ENCODE measurements around the gene OR2J1. TPM values are rescaled to one million over a fixed set of nuclear protein-coding genes. Genes with fewer than 3 reads are reported as not detected.

OR2J1 gene
- total RNA-seq, 1 experiment from 2014 or later: not detected

GRCh38 chr6:29081312-29081711 lies 18.0 kb upstream of the OR2J1 start:
- Mint-ChIP-seq H3K4me3 (ENCODE audit: low read depth, unreplicated experiment) (no peak overlapping the region), H3K9me3 (ENCODE audit: low read depth, unreplicated experiment) (peaks cover 8% of the 10 kb centered on the region), H3K36me3 (ENCODE audit: insufficient read depth, unreplicated experiment) (peaks cover 6% of the 10 kb centered on the region), H3K4me1 (ENCODE audit: low read depth, unreplicated experiment) (no peaks in the 10 kb centered on the region), H3K27me3 (ENCODE audit: unreplicated experiment) (no peaks in the 10 kb centered on the region), H3K27ac (ENCODE audit: unreplicated experiment) (no peak overlapping the region)
- BruUV-seq (replicated peaks): no TSS peak
- CTCF ChIA-PET: no interaction called here
- DNase-seq: no peak
- TF ChIP-seq CTCF (IDR thresholded peaks at IDR 0.05; ENCODE audit: unreplicated experiment): no peak
- intact Hi-C loops (cut with micrococcal nuclease; ENCODE audit: unreplicated experiment): no loop called here

GRCh38 chr6:29082457-29082856 lies 16.8 kb upstream of the OR2J1 start:
- CTCF ChIA-PET: interaction anchor here (1.3 kb wide), 1 partner anchor 10 kb away, joined by 3 read pairs; no protein-coding TSS in a partner anchor

GRCh38 chr6:29087213-29087612 lies 12.1 kb upstream of the OR2J1 start, which contains the start of gene OR2B3:
Gene OR2B3, minus strand, starts transcription at chr6:29087313. Its CDS starts 65 bp downstream, at chr6:29087248.
- Mint-ChIP-seq H3K36me3 (ENCODE audit: insufficient read depth, unreplicated experiment) (no peaks in the 10 kb centered on the region), H3K27ac (ENCODE audit: unreplicated experiment) (no peak within 1 kb of the TSS), H3K9me3 (ENCODE audit: low read depth, unreplicated experiment) (peaks cover 4% of the 10 kb centered on the region), H3K4me3 (ENCODE audit: low read depth, unreplicated experiment) (no peak within 1 kb of the TSS), H3K27me3 (ENCODE audit: unreplicated experiment) (no peaks in the 10 kb centered on the region), H3K4me1 (ENCODE audit: low read depth, unreplicated experiment) (no peaks in the 10 kb centered on the region)
- no peak for DNase-seq
- intact Hi-C loops (cut with micrococcal nuclease; ENCODE audit: unreplicated experiment): no loop called here
- CTCF ChIA-PET: interaction anchor here (0.6 kb wide), 1 partner anchor 8 kb away, joined by 3 read pairs; no protein-coding TSS in a partner anchor
- BruUV-seq (replicated peaks): no TSS peak
- TF ChIP-seq CTCF (IDR thresholded peaks at IDR 0.05; ENCODE audit: unreplicated experiment): no peak

More at GRCh38 chr6:29082457-29082856, 16.8 kb upstream of the OR2J1 start:
- intact Hi-C loops (cut with micrococcal nuclease; ENCODE audit: unreplicated experiment): no loop called here
- H3K4me3 Mint-ChIP-seq (ENCODE audit: low read depth, unreplicated experiment): no peak overlapping the region
- H3K9me3 Mint-ChIP-seq (ENCODE audit: low read depth, unreplicated experiment): peaks cover 8% of the 10 kb centered on the region
- H3K36me3 Mint-ChIP-seq (ENCODE audit: insufficient read depth, unreplicated experiment): peaks cover 6% of the 10 kb centered on the region
- H3K27ac Mint-ChIP-seq (ENCODE audit: unreplicated experiment): no peak overlapping the region
- H3K4me1 Mint-ChIP-seq (ENCODE audit: low read depth, unreplicated experiment): no peaks in the 10 kb centered on the region
- BruUV-seq (replicated peaks): no TSS peak
- no peaks in the 10 kb centered on the region for H3K27me3 Mint-ChIP-seq (ENCODE audit: unreplicated experiment)
- no peak for DNase-seq
- TF ChIP-seq CTCF (IDR thresholded peaks at IDR 0.05; ENCODE audit: unreplicated experiment): no peak

GRCh38 chr6:29092957-29093356 lies 6.3 kb upstream of the OR2J1 start:
- Mint-ChIP-seq H3K27me3 (ENCODE audit: unreplicated experiment) (no peaks in the 10 kb centered on the region), H3K27ac (ENCODE audit: unreplicated experiment) (no peak overlapping the region), H3K36me3 (ENCODE audit: insufficient read depth, unreplicated experiment) (no peaks in the 10 kb centered on the region), H3K9me3 (ENCODE audit: low read depth, unreplicated experiment) (peaks cover 3% of the 10 kb centered on the region), H3K4me1 (ENCODE audit: low read depth, unreplicated experiment) (no peaks in the 10 kb centered on the region), H3K4me3 (ENCODE audit: low read depth, unreplicated experiment) (no peak overlapping the region)
- no TSS peak for BruUV-seq (replicated peaks)
- intact Hi-C loops (cut with micrococcal nuclease; ENCODE audit: unreplicated experiment): no loop called here
- CTCF ChIA-PET: interaction anchor here (0.6 kb wide), 1 partner anchor 368 kb away, joined by 6 read pairs; no protein-coding TSS in a partner anchor
- DNase-seq: no peak
- TF ChIP-seq CTCF (IDR thresholded peaks at IDR 0.05; ENCODE audit: unreplicated experiment): no peak
